ENCODE measurements around the gene ZNF605.
"Not testable (repeated sequence)": the region's sequence is repeated elsewhere in the genome, so short reads cannot be mapped to it uniquely, and the experiment has no call there.

ZNF605 gene

GRCh38 chr12:132948146-132949066 lies 7.7 kb downstream of the ZNF605 start:
- DNase-seq (ENCODE audit: low spot score): no peak

DNA sequence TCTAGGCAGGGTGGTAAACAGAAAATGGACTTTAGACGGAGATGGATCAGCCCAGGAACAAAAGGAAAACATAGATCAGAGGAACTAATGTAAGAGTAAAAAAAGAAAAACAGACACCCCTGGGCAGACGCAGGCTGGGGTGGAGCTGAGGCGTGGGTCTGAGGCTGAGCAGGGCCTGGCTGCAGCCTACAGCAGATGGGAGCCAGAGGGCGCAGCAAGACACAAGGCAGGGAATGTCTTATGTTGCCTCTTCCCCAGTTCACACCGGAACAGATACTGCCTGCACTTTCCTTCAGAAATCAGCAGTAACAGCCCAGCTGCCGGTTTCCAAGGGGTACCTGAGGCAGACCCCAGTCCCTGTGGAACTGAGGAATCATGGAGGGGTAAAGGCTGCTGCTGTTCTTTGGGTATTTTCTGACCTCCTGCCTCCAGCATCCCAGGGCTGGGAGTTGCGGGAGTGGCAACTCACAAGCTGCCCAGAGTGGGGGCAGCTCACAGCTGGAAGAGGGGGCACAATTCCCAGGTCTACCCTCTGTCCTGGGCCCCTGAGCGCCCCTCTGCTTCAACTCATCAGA lies 9.8 kb downstream of the ZNF605 start:
- DNase-seq (ENCODE audit: low spot score): no peak

- no peak for DNase-seq (ENCODE audit: low spot score)
These were observed 10.3 kb downstream of the ZNF605 start for GRCh38 chr12:132945806-132946205.

DNA sequence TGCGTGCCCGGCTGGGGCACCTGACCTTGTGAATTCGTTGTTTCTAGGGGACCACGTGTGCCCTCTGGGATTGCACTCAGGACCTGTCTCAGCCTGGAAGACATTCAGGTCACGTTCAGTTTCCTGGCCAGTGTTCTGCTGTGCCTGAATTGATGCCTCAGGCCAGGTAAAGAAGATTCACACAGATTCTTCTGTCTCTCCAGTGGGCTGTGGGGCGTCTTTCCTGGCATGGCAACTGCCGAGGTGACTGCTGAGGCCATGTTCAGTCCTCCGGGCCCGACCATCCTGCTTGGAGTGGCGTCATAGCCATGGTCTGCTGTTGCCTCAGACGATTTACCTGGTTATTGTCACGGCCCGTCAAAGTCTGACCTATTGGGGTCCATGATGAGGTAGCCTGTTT lies 13.5 kb downstream of the ZNF605 start:
- DNase-seq (ENCODE audit: low spot score): no peak

DNA sequence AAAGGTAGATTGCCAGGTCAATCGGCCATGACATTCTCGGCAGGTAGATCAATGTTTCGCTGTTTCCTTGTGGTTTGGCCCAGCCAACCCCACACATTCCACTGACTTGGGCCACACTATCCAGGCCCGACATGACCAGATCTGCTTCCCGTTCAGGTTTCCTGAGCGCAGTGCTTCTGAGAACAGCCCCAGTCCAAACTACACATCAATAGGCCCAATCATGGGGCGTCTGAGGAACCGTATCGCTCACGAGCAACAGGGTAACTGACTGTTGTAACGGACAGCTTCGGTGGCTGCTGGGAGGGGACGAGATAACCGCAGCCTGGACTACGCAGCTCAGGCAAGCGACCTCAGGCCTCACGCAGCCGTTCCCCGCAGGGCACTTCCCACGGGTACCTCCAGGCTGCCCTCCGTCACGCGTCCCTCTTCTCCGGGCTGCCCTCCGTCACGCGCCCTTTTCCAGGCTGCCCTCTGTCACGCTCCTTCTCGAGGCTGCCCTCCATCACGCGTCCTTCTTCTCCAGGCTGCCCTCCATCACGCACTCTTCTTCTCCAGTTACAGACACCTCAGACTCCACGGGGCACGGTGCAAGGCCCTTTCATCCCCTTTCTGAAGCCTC lies 14.7 kb downstream of the ZNF605 start:
- no peak for DNase-seq (ENCODE audit: low spot score)

DNA sequence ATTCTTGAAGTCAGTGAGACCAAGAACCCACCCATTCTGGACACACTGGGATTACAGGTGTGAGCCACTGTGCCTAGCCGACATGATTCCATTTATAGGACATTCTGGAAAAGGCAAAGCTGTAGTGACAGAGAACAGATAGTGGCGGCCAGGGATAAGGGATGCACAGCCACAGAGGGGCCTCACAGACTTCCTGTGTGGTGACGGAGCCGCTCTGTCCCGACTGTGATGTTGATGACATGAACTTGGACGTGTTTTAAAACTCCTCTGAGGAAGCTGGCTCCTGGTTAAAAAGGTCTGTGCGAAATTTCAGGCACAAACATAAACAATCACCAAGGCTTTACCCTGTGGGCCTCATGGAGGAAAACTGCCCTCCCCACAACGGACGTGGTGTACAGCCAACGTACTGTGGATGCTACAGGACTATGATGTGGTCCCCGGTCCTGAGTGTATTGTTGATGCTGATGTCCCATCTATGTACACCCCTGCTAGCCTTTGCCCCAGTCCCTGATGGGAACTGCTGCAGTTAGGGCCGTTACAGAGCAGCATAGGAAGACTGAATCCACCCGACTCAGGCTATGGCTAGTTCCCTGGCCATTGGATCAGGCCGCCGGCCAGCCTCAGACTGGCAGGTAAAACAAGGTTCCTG lies 15.9 kb downstream of the ZNF605 start:
- no peak for DNase-seq (ENCODE audit: low spot score)

DNA sequence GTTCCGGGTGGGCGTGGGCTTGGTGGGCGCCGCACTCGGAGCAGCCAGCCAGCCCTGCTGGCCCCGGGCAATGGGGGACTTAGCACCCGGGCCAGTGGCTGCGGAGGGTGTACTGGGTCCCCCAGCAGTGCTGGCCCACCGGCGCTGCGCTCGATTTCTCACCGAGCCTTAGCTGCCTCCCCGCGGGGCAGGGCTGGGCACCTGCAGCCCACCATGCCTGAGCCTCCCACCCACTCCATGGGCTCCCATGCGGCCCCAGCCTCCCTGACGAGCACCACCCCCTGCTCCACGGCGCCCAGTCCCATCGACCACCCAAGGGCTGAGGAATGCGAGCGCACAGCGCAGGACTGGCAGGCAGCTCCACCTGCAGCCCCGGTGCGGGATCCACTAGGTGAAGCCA lies 17.3 kb downstream of the ZNF605 start:
- not testable (repeated sequence) for DNase-seq (ENCODE audit: low spot score)

- DNase-seq (ENCODE audit: low spot score): no peak
These were observed 18.6 kb downstream of the ZNF605 start for GRCh38 chr12:132937476-132937875.

GRCh38 chr12:132936921-132937320 lies 19.2 kb downstream of the ZNF605 start:
- DNase-seq (ENCODE audit: low spot score): not testable (repeated sequence)

DNA sequence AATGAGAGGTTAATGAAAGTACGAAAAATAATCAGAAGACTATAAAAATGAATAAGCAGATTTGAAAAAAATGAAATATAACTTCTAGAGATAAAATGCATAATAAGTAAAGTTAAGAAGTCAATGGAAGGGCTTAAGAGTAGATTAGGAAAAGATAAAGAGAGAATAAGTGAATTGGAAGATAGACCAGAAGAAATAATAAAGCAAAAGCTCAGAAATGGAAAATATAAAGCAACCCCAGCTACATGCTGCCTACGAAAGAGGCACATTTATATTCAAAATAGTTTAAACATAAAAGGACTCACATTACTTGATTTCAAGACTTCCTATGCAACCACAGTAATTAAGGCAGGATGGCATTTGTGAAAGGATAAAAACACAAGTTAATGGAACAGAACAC lies 19.9 kb downstream of the ZNF605 start:
- no peak for DNase-seq (ENCODE audit: low spot score)

DNA sequence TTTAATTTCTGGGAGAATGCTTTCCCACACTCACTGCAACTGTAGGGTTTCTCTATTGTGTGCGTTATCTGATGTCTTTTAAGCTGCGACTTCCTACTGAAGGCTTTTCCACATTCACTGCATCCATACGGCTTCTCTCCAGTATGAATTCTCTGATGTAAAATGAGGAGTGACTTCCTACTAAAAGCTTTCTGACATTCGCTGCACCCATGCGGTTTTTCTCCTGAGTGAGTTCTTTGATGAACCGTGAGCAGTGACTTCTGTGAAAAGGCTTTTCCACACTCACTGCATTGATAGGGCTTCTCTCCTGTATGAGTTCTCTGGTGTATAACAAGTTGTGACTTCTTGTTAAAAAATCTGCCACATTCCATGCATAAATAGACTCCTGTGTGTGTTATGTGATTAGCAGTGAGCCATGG lies 29.7 kb downstream of the ZNF605 start:
- DNase-seq (ENCODE audit: low spot score): no peak

DNA sequence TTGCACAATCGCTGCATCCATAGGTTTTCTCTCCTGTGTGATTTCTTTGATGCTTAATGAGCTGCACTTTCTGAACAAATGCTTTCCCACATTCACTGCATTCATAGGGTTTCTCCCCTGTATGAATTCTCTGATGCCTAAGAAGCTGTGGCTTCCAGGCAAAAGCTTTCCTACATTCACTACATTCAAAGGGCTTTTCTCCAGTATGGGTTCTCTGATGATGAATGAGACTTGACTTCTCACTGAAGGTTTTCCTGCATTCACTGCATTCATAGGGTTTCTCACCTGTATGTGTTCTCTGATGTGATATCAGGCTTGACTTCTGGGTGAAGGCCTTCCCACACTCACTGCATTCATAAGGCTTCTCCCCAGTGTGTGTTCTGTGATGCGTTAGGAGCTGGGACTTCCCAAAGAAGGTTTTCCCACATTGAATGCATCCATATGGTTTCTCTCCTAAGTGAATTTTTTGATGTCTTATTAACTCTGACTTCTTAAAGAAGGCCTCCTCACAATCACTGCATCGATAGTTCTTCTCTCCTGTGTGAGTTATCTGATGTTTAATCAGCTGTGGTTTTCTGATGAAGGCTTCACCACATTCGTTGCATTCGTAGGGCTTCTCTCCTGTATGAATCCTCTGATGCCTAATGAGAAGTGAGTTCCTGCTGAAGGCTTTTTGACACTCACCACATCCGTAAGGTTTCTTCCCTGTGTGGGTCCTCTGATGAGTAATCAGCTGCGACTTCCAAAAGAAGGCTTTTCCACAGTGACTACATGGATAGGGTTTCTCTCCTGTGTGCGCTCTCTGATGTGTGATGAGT lies 30.3 kb downstream of the ZNF605 start:
- no peak for DNase-seq (ENCODE audit: low spot score)

- DNase-seq (ENCODE audit: low spot score): no peak
These were observed 31.8 kb downstream of the ZNF605 start for GRCh38 chr12:132924356-132924755.

DNA sequence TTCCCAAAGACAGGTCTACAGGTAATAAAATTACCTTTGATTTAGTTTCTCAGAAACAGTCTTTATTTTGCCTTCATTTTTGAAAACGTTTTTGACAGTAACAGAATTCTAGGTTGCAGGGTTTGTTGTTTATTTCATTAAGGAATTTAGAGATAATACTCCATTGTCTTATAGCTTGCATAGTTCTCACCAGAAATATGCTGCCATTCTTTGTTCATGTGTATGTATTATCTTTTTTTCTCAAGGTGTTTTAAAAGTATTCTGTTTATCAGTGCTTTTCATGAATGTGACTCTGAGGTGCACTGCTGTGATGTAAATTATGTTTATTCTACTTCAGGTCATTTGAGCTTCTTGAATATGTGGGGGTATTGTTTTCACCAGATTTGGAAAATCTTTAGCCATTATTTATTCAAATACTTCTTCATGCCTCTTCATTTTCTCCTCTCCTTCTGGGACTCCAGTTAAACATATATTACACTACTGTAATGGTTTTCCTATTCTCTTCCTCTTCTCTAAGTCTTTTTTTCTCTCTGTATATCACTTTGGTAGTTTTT lies 32.7 kb downstream of the ZNF605 start:
- DNase-seq (ENCODE audit: low spot score): no peak

- no peak for DNase-seq (ENCODE audit: low spot score)
These were observed 33.4 kb downstream of the ZNF605 start for GRCh38 chr12:132922676-132923075.

GRCh38 chr12:132921685-132922084 lies 34.4 kb downstream of the ZNF605 start:
- DNase-seq (ENCODE audit: low spot score): no peak

DNA sequence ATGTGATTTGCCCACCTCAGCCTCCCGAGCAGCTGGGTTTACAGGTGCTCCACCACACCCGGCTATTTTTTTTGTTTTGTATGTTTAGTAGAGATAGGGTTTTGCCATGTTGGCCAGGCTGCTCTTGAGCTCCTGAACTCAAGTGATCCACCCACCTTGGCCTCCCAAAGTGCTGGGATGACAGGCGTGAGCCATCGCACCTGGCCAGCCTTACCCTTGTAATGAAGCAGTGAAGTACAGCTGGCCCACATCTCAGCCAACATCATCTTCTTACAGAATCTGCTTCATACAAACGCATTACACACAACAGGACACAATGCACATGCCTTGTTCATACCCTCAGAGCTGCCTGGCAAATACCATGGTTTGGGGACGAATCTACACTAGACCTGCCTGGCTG lies 37.4 kb downstream of the ZNF605 start:
- no peak for DNase-seq (ENCODE audit: low spot score)

- DNase-seq (ENCODE audit: low spot score): no peak
These were observed 47.1 kb downstream of the ZNF605 start for GRCh38 chr12:132909030-132909368.

DNA sequence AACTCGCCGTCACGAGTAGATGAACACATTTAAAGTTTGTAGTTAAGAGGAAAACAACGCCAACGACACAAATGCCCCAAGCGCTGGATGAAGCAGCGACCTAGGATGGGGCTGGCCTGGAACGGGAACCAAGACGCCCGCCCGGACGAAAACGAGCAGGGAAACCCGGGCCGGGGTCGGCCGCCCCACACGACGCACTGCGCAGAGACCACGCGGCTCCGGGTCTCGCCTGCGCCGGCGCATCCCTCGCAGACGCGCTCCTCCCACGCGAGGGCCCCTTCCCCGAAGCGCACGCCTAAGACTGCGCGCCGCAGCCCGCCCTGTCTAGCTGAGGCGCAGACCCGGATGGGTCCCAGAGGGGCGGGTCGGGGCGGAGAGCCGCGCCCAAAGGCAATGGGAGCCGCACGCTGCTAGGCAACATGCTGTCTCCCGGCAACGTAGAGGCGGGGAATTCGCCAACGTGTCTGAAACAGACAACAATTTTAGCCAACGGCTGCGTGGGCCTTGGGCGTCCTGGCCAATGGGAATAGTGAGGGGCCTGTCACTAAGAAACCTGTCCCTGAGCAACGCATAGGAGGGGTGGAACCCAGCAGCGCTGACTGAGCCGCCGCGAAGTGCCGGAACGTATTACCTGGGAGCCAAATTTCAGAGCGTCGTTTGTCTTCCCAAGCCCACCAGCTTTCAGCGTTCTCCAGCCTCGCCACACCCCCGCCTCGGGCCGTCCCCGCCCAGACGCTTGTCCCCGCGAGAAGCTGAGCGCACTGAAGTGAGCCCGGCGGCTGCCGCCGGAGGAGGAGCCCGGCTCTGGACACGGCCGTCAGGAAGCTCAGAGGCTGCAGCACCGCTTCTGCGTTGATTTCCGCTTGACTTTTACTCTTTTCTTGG lies 47.7 kb downstream of the ZNF605 start:
- peak; percentile 94 for DNase-seq (ENCODE audit: low spot score)

- not testable (repeated sequence) for DNase-seq (ENCODE audit: low spot score)
These were observed 48.3 kb downstream of the ZNF605 start for GRCh38 chr12:132907789-132908144.

- no peak for DNase-seq (ENCODE audit: low spot score)
These were observed 48.9 kb downstream of the ZNF605 start for GRCh38 chr12:132907216-132907615.

Measured in GM03348 (cell line).